IMR-90 (cell line): ENCODE results near the gene IFNK. TPM values are rescaled to one million over a fixed set of nuclear protein-coding genes. Genes with fewer than 3 reads are reported as not detected.
A peak's percentile ranks its signal among the peaks of the same experiment; 100 is the strongest.

ENCODE experiments used
- ATAC-seq: fragments of 200-7000 bp; cut with Tn5 transposase; 2 replicates; pipeline ENCODE4 v1.9.1; 2020; ENCODE audit warnings: low read depth, mild to moderate bottlenecking, moderate library complexity
- BruUV-seq: library from RNA; stranded (reverse); fragments of 400-500 nt; replicated peaks from 2 replicates; lab custom pipeline; 2021; lab: Mats Ljungman, UMichigan
- CTCF ChIA-PET: fragments of 300-600 bp; formaldehyde crosslinking; extraction: SDS; loops from one replicate; lab custom pipeline; 2021; ENCODE audit warnings: antibody characterized with exemption; lab: Yijun Ruan, JAX
- POLR2A ChIA-PET: fragments of 300-600 bp; sonication (Branson Sonifier 250); formaldehyde crosslinking; loops from one replicate; lab custom pipeline; 2022; ENCODE audit warnings: antibody characterized with exemption; ENCODE audit not compliant: unreplicated experiment; lab: Charles Lee
- DNase-seq: peaks from one replicate; pipeline ENCODE4 v3.0.0; 2013
- H2AFZ ChIP-seq: replicated peaks from 2 replicates; pipeline ENCODE3; 2013; ENCODE audit warnings: low read length, mild to moderate bottlenecking; ENCODE audit not compliant: poor library complexity
- H2AK5ac ChIP-seq: 2 replicates; pipeline ENCODE4 v1.6.1; 2013; ENCODE audit warnings: low read depth, low read length, inconsistent platforms
- H2AK9ac ChIP-seq: replicated peaks from 2 replicates; pipeline ENCODE3; 2013; ENCODE audit warnings: mild to moderate bottlenecking, low read depth, low read length, moderate library complexity; ENCODE audit not compliant: poor library complexity
- H2BK120ac ChIP-seq: 2 replicates; pipeline ENCODE4 v1.6.1; 2013; ENCODE audit warnings: low read depth, low read length, inconsistent platforms
- H2BK15ac ChIP-seq: 3 replicates; pipeline ENCODE4 v1.6.1; 2013; ENCODE audit warnings: low read depth, low read length, inconsistent platforms
- H2BK20ac ChIP-seq: 2 replicates; pipeline ENCODE4 v1.6.1; 2013; ENCODE audit warnings: low read depth, mild to moderate bottlenecking, inconsistent platforms, low read length, moderate library complexity
- H2BK5ac ChIP-seq: 2 replicates; pipeline ENCODE4 v1.6.1; 2013; ENCODE audit warnings: mild to moderate bottlenecking, low read depth, low read length, inconsistent platforms; ENCODE audit not compliant: poor library complexity, severe bottlenecking
- H3K14ac ChIP-seq: replicated peaks from 2 replicates; pipeline ENCODE4 v1.6.1; 2013; ENCODE audit warnings: low read depth, low read length, inconsistent platforms
- H3K18ac ChIP-seq: 2 replicates; pipeline ENCODE4 v1.6.1; 2013; ENCODE audit warnings: low read depth, low read length, control low read depth
- H3K23ac ChIP-seq: 2 replicates; pipeline ENCODE4 v1.6.1; 2013; ENCODE audit warnings: low read depth, low read length, inconsistent platforms
- H3K27ac ChIP-seq: 2 replicates; pipeline ENCODE4 v1.5.1; 2013; ENCODE audit warnings: mild to moderate bottlenecking, control low read depth, low read length; ENCODE audit not compliant: insufficient read depth
- H3K27me3 ChIP-seq: 2 replicates; pipeline ENCODE4 v1.6.1; 2013; ENCODE audit warnings: low read length; ENCODE audit not compliant: control insufficient read depth, insufficient read depth
- H3K36me3 ChIP-seq: 2 replicates; pipeline ENCODE4 v1.6.1; 2013; ENCODE audit warnings: low read length, mixed read lengths; ENCODE audit not compliant: control insufficient read depth, insufficient read depth
- H3K4ac ChIP-seq: 2 replicates; pipeline ENCODE4 v1.6.1; 2013; ENCODE audit warnings: low read depth, low read length, inconsistent platforms
- H3K4me1 ChIP-seq: 2 replicates; pipeline ENCODE4 v1.6.1; 2013; ENCODE audit warnings: low read length, mixed read lengths; ENCODE audit not compliant: control insufficient read depth, insufficient read depth
- H3K4me2 ChIP-seq: 2 replicates; pipeline ENCODE4 v1.6.1; 2013; ENCODE audit warnings: low read depth, mild to moderate bottlenecking, control low read depth, low read length, moderate library complexity
- H3K4me3 ChIP-seq: 2 replicates; pipeline ENCODE4 v1.5.1; 2013; ENCODE audit warnings: low read depth, mild to moderate bottlenecking, control low read depth, low read length, moderate library complexity; ENCODE audit not compliant: insufficient read depth
- H3K56ac ChIP-seq: 2 replicates; pipeline ENCODE4 v1.6.1; 2013; ENCODE audit warnings: low read length, inconsistent platforms; ENCODE audit not compliant: insufficient read depth; ENCODE audit errors: extremely low read depth
- H3K79me1 ChIP-seq, 2 experiments: 2 replicates each; pipeline ENCODE4 v1.6.1; 2013; ENCODE audit warnings: low read length in 2 of 2, inconsistent platforms in 1 of 2, low read depth in 1 of 2
- H3K9ac ChIP-seq: 2 replicates; pipeline ENCODE4 v1.6.1; 2013; ENCODE audit warnings: low read depth, low read length, control low read depth
- H3K9me1 ChIP-seq: 2 replicates; pipeline ENCODE4 v1.6.1; 2013; ENCODE audit warnings: low read length, inconsistent platforms; ENCODE audit not compliant: insufficient read depth
- H3K9me3 ChIP-seq: 2 replicates; pipeline ENCODE4 v1.6.1; 2013; ENCODE audit warnings: low read length; ENCODE audit not compliant: control insufficient read depth, insufficient read depth
- H4K20me1 ChIP-seq: 2 replicates; pipeline ENCODE4 v1.6.1; 2013; ENCODE audit warnings: low read length, inconsistent platforms; ENCODE audit not compliant: insufficient read depth
- H4K5ac ChIP-seq: 2 replicates; pipeline ENCODE4 v1.6.1; 2013; ENCODE audit warnings: mild to moderate bottlenecking, low read depth, low read length, control low read depth
- H4K8ac ChIP-seq, 2 experiments: 2 replicates each; pipeline ENCODE4 v1.6.1; 2013; ENCODE audit warnings: low read depth in 2 of 2, low read length in 2 of 2, control low read depth in 1 of 2, inconsistent platforms in 1 of 2
- H4K91ac ChIP-seq: 2 replicates; pipeline ENCODE4 v1.6.1; 2013; ENCODE audit warnings: low read depth, low read length, inconsistent platforms; ENCODE audit not compliant: insufficient read depth
- BHLHE40 ChIP-seq: fragments of 150-350 bp; IDR thresholded peaks from 2 replicates; pipeline ENCODE4 v1.6.1; 2016; ENCODE audit warnings: mild to moderate bottlenecking, low read depth, low read length
- CEBPB ChIP-seq: IDR thresholded peaks from 2 replicates; pipeline ENCODE4 v1.6.1; 2012; ENCODE audit warnings: low read depth, low read length, improper control_type of control experiment
- CHD1 ChIP-seq: IDR thresholded peaks from 2 replicates; pipeline ENCODE4 v1.6.1; 2012; ENCODE audit warnings: low read depth, low read length, improper control_type of control experiment
- CTCF ChIP-seq: conservative IDR thresholded peaks from 2 replicates; pipeline ENCODE4 v1.5.1; 2012; ENCODE audit warnings: mild to moderate bottlenecking, low read depth, low read length, improper control_type of control experiment
- ELK1 ChIP-seq: fragments of 150-350 bp; IDR thresholded peaks from 2 replicates; pipeline ENCODE4 v1.6.1; 2016; ENCODE audit warnings: low read depth, mild to moderate bottlenecking, low read length, moderate library complexity, borderline replicate concordance
- FOS ChIP-seq: fragments of 150-350 bp; IDR thresholded peaks from 2 replicates; pipeline ENCODE4 v1.6.1; 2016; ENCODE audit warnings: low read depth, low read length
- MAFK ChIP-seq: IDR thresholded peaks from 2 replicates; pipeline ENCODE4 v1.6.1; 2012; ENCODE audit warnings: low read depth, low read length, improper control_type of control experiment
- MAZ ChIP-seq: IDR thresholded peaks from 2 replicates; pipeline ENCODE4 v1.6.1; 2012; ENCODE audit warnings: low read depth, mild to moderate bottlenecking, low read length, improper control_type of control experiment, moderate library complexity, borderline replicate concordance
- MXI1 ChIP-seq: IDR thresholded peaks from 2 replicates; pipeline ENCODE4 v1.6.1; 2012; ENCODE audit warnings: low read depth, mild to moderate bottlenecking, low read length, moderate library complexity, borderline replicate concordance
- NFE2L2 ChIP-seq: fragments of 150-350 bp; IDR thresholded peaks from 2 replicates; pipeline ENCODE4 v1.6.1; 2016; ENCODE audit warnings: low read depth, mild to moderate bottlenecking, low read length
- POLR2A ChIP-seq: IDR thresholded peaks from 2 replicates; pipeline ENCODE4 v1.6.1; 2012; ENCODE audit warnings: mild to moderate bottlenecking, low read depth, low read length
- RAD21 ChIP-seq: IDR thresholded peaks from 2 replicates; pipeline ENCODE4 v1.6.1; 2012; ENCODE audit warnings: low read length, improper control_type of control experiment
- RCOR1 ChIP-seq: IDR thresholded peaks from 2 replicates; pipeline ENCODE4 v1.6.1; 2012; ENCODE audit warnings: mild to moderate bottlenecking, low read length, improper control_type of control experiment; ENCODE audit not compliant: insufficient replicate concordance
- RFX5 ChIP-seq: IDR thresholded peaks from 2 replicates; pipeline ENCODE4 v1.8.0; 2012; ENCODE audit warnings: low read depth, mild to moderate bottlenecking, low read length, moderate library complexity
- SMC3 ChIP-seq: fragments of 150-350 bp; IDR thresholded peaks from 2 replicates; pipeline ENCODE4 v1.6.1; 2016; ENCODE audit warnings: low read depth, mild to moderate bottlenecking, antibody characterized with exemption, low read length, moderate library complexity
- USF2 ChIP-seq: fragments of 150-350 bp; IDR thresholded peaks from 2 replicates; pipeline ENCODE4 v1.6.1; 2017; ENCODE audit warnings: mild to moderate bottlenecking, antibody characterized with exemption, low read length, low read depth
- WGBS, 2 experiments: methylation state at CpG; one replicate each; pipeline versions ENCODE4 v1.1.5 to v1.1.7; 2013; ENCODE audit warnings: missing lambda C conversion rate in 2 of 2; ENCODE audit not compliant: insufficient read length in 1 of 2; ENCODE audit errors: extremely low coverage in 2 of 2; 5-methylcytosine and 5-hydroxymethylcytosine counted together
- dilution Hi-C: fragments of 300-500 bp; cut with HindIII; formaldehyde crosslinking; loops from one replicate; pipeline ENCODE4 v1.14.3; 2018; ENCODE audit warnings: low sequenced_read_pairs; ENCODE audit not compliant: unreplicated experiment
- in situ Hi-C: fragments of 300-500 bp; cut with MboI; formaldehyde crosslinking; loops from 3 replicates; pipeline ENCODE4 v1.14.3; 2019; ENCODE audit warnings: low sequenced_read_pairs, inconsistent platforms, mixed read lengths
- intact Hi-C: fragments of 100-400 bp; cut with micrococcal nuclease; formaldehyde crosslinking; loops from 2 replicates; pipeline ENCODE4 v1.10.0; 2022
- polyA plus RNA-seq, 3 experiments: library from polyadenylated mRNA; depleted of rRNA; stranded (reverse); fragments of >200 nt; gene quantifications; 2 replicates each; pipeline ENCODE4 v1.2.3, GENCODE V29; 2012; ENCODE audit warnings: low replicate concordance in 1 of 3
- total RNA-seq: library from RNA; depleted of rRNA; stranded (reverse); fragments of >200 nt; gene quantifications from 2 replicates; pipeline ENCODE4 v1.2.3, GENCODE V29; 2012

IFNK gene
- total and polyA plus RNA-seq, 2 of the 4 experiments (the other 2 are of a cell fraction), result not detected

- no peaks in the 10 kb centered on the region for H4K20me1 ChIP-seq
- H3K79me1 ChIP-seq, result no peaks in the 10 kb centered on the region
- H3K27me3 ChIP-seq, result no peaks in the 10 kb centered on the region
- no peak for TF ChIP-seq BHLHE40
- TF ChIP-seq USF2, result no peak
- TF ChIP-seq ELK1, result no peak
- no peak for TF ChIP-seq MAFK
- TF ChIP-seq FOS, result no peak
- no peak for TF ChIP-seq MXI1
- TF ChIP-seq RAD21, result no peak
- no peak for TF ChIP-seq POLR2A
- no peak for TF ChIP-seq CEBPB
- TF ChIP-seq RFX5, result no peak
- no peak for TF ChIP-seq MAZ
- no peak for TF ChIP-seq CHD1
- no peak for TF ChIP-seq RCOR1
- TF ChIP-seq SMC3, result no peak
- no peak for TF ChIP-seq NFE2L2
- no peak for TF ChIP-seq CTCF
- no peak overlapping the region for H3K23ac ChIP-seq
- peaks cover 3% of the 10 kb centered on the region; the same call in 1 of the 2 replicates for H3K36me3 ChIP-seq
- H3K27ac ChIP-seq, result no peak overlapping the region
- H3K56ac ChIP-seq, result no peak overlapping the region
- no peak overlapping the region for H2AK5ac ChIP-seq
- dilution Hi-C loops, result no loop called here
- no peaks in the 10 kb centered on the region for H3K9me3 ChIP-seq
- in situ Hi-C loops, result no loop called here
- 0 out of 2 replicates have a peak, but pooled peaks cover 2% of the 10 kb centered on the region for H3K9me1 ChIP-seq
- H4K91ac ChIP-seq, result no peak overlapping the region
- WGBS, 2 experiments, result 100% methylated on average over 3 of the region's 8 CpGs; no CpG with 5 or more reads in 1 of the 2 experiments
- intact Hi-C loops, result no loop called here
- no peak overlapping the region for H2AK9ac ChIP-seq
- H2BK120ac ChIP-seq, result no peak overlapping the region
- peak overlapping the region; percentile 37 for H2AFZ ChIP-seq
- H3K14ac ChIP-seq, result no peak overlapping the region
- no peak overlapping the region for H2BK5ac ChIP-seq
- ATAC-seq (no peak), DNase-seq (no peak)
- BruUV-seq, result no TSS peak
- H2BK20ac ChIP-seq, result no peak overlapping the region
- H3K18ac ChIP-seq, result no peak overlapping the region
- H3K9ac ChIP-seq, result no peak overlapping the region
- no peak overlapping the region for H3K4me2 ChIP-seq
- no peak overlapping the region for H4K8ac ChIP-seq
- ChIA-PET CTCF (no interaction called here), POLR2A (no interaction called here)
- no peak overlapping the region for H3K4me3 ChIP-seq
- H3K4ac ChIP-seq, result no peak overlapping the region
- H2BK15ac ChIP-seq, result no peak overlapping the region
- H4K5ac ChIP-seq, result no peak overlapping the region
- no peaks in the 10 kb centered on the region for H3K4me1 ChIP-seq
Observed at GRCh38 chr9:27556470-27556869, 32.4 kb downstream of the IFNK start.
